Activated CD8-positive, alpha-beta T cell treated with anti-CD3 and anti-CD28 coated beads for 36 hours (primary cell): ENCODE measurements around the gene DDX4. TPM values are rescaled to one million over a fixed set of nuclear protein-coding genes. Genes with fewer than 3 reads are reported as not detected.

Experiments used
- ATAC-seq: fragments of 200-7000 bp; cut with Tn5 transposase; one replicate; pipeline ENCODE4 v1.10.0; 2021; ENCODE audit warnings: mild to moderate bottlenecking, moderate library complexity
- CTCF ChIA-PET: fragments of 350-600 bp; sonication (Branson Sonifier 250); formaldehyde crosslinking; loops from one replicate; lab custom pipeline; 2021; ENCODE audit warnings: antibody characterized with exemption; lab: Charles Lee
- POLR2A ChIA-PET: fragments of 350-600 bp; sonication (Branson Sonifier 250); formaldehyde crosslinking; loops from one replicate; lab custom pipeline; 2021; ENCODE audit warnings: antibody characterized with exemption; lab: Charles Lee
- DNase-seq: peaks from one replicate; pipeline ENCODE4 v3.0.0-alpha.2; 2020
- H3K27ac Mint-ChIP-seq: one replicate; pipeline ENCODE4 v1.8.0; 2021; ENCODE audit warnings: mild to moderate bottlenecking, mixed read lengths
- H3K27me3 Mint-ChIP-seq: one replicate; pipeline ENCODE4 v1.8.0; 2021; ENCODE audit warnings: mixed read lengths
- H3K36me3 Mint-ChIP-seq: one replicate; pipeline ENCODE4 v1.8.0; 2021; ENCODE audit warnings: low read depth, mixed read lengths
- H3K4me1 Mint-ChIP-seq: one replicate; pipeline ENCODE4 v1.8.0; 2021; ENCODE audit warnings: low read depth, mixed read lengths
- H3K4me3 Mint-ChIP-seq: one replicate; pipeline ENCODE4 v1.8.0; 2021; ENCODE audit warnings: mild to moderate bottlenecking, moderate library complexity, mixed read lengths
- H3K9me3 Mint-ChIP-seq: one replicate; pipeline ENCODE4 v1.8.0; 2021; ENCODE audit warnings: mixed read lengths
- intact Hi-C: fragments of 100-400 bp; cut with micrococcal nuclease; formaldehyde crosslinking; loops from one replicate; pipeline ENCODE4 v1.10.0; 2022
- total RNA-seq, 2 experiments: library from RNA; stranded (reverse); gene quantifications; one replicate each; pipeline ENCODE4 v1.2.3, GENCODE V29; 2021
- TF ChIP-seq, protein P1 (sequence below): fragments of 200-600 bp; IDR thresholded peaks from one replicate; pipeline ENCODE4 v1.8.0; 2022; ENCODE audit warnings: antibody characterized with exemption, mild to moderate bottlenecking

The DDX4 gene
- total RNA-seq, 2 experiments from 2014 or later, result not detected

DNA sequence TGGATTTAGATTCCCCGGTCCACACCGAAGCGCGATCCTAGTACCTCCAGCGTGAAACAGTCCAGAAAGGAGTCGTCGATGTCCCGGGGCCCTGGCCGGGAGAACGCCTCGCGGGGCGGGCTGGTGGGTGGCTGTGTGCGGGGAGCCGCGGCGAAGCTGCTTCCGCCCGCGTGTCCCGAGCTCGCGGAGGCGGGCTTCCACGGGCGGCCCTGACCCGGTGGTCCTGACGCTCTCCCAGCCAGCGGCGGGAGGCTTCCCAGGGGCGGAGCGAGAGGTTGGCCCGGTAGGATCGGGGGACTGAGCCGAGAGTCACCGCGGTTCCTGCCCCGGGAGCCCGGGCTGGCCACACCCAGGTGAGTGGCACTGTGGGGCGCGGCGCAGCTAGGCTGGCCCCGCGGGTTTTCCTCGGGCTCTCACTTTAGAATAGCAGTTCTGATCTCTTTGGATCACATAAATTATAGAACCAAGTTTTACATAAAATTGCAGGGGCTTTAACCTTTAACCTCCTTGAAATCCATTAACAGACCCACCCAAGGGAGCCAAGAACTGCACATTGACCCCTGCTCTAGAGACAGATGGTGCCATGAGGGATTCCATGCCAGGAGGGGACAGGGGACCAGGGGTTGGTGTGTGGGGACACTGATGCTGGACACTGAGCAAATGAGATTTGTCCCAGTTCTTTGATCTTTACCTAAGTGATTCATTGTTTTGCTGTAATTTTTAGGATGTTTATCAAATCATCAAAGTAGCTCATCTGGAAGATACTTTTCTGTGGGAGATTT lies 84.1 kb downstream of the DDX4 start:
- CTCF ChIA-PET, result no interaction called here
- Mint-ChIP-seq H3K4me1 (peaks cover 7% of the 10 kb centered on the region), H3K9me3 (no peaks in the 10 kb centered on the region), H3K27ac (no peak overlapping the region), H3K36me3 (no peaks in the 10 kb centered on the region), H3K4me3 (peak overlapping the region; percentile 9), H3K27me3 (peaks cover 53% of the 10 kb centered on the region)
- TF ChIP-seq, protein P1, sequence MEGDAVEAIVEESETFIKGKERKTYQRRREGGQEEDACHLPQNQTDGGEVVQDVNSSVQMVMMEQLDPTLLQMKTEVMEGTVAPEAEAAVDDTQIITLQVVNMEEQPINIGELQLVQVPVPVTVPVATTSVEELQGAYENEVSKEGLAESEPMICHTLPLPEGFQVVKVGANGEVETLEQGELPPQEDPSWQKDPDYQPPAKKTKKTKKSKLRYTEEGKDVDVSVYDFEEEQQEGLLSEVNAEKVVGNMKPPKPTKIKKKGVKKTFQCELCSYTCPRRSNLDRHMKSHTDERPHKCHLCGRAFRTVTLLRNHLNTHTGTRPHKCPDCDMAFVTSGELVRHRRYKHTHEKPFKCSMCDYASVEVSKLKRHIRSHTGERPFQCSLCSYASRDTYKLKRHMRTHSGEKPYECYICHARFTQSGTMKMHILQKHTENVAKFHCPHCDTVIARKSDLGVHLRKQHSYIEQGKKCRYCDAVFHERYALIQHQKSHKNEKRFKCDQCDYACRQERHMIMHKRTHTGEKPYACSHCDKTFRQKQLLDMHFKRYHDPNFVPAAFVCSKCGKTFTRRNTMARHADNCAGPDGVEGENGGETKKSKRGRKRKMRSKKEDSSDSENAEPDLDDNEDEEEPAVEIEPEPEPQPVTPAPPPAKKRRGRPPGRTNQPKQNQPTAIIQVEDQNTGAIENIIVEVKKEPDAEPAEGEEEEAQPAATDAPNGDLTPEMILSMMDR, result no peak
- ATAC-seq, result no peak
- POLR2A ChIA-PET, result no interaction called here
- intact Hi-C loops, result no loop called here
- DNase-seq, result peak; percentile 6

DNA sequence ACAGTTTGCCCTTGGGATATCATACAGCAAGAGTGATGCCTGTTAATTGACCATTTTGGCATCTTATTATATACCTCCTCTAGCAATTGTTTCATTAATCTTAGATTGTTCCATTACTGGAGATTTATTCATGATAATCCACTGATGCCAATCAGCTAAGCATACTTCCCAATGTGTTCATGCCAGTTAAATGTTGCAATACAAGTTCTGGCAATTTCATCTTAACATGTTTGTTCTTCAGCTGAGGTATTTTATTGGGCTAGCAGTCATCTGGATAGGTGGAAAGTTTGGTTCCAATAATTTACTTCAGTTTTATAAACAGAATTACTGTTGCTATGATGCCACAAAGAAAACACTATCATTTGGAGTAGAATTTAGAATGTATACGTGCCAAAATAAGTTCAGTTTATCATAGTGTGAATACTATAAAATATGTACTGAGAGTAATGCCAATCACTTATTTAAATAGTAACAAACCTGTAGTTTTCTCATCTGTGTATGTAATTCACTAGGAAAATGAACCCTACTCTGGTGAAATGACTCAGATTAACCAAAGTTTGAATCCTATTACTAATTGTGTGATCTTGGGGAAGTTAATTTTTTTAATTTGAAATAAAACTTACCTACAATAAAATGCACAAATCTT lies 85.4 kb downstream of the DDX4 start:
- Mint-ChIP-seq H3K36me3 (no peaks in the 10 kb centered on the region), H3K4me1 (peaks cover 7% of the 10 kb centered on the region), H3K9me3 (no peaks in the 10 kb centered on the region), H3K27ac (no peak overlapping the region), H3K27me3 (peaks cover 53% of the 10 kb centered on the region), H3K4me3 (no peak overlapping the region)
- TF ChIP-seq, protein P1, result no peak
- ATAC-seq, result no peak
- intact Hi-C loops, result no loop called here
- ChIA-PET CTCF (no interaction called here), POLR2A (interaction anchor here (0.6 kb wide), 1 partner anchor 425 kb away, joined by 3 read pairs; no protein-coding TSS in a partner anchor)
- DNase-seq, result no peak

GRCh38 chr5:55829956-55830355 lies 92.1 kb downstream of the DDX4 start:
- intact Hi-C loops, result no loop called here
- Mint-ChIP-seq H3K4me3 (no peak overlapping the region), H3K4me1 (no peaks in the 10 kb centered on the region), H3K27ac (no peak overlapping the region), H3K27me3 (peaks cover 10% of the 10 kb centered on the region), H3K9me3 (no peaks in the 10 kb centered on the region), H3K36me3 (no peaks in the 10 kb centered on the region)
- DNase-seq (no peak), ATAC-seq (no peak)
- TF ChIP-seq, protein P1, result no peak
- CTCF ChIA-PET, result no interaction called here
- POLR2A ChIA-PET, result interaction anchor here (0.8 kb wide), 1 partner anchor 25 kb away, joined by 3 read pairs; no protein-coding TSS in a partner anchor

GRCh38 chr5:55832446-55832845 lies 94.6 kb downstream of the DDX4 start:
- no peaks in the 10 kb centered on the region for H3K9me3 Mint-ChIP-seq
- ATAC-seq (no peak), DNase-seq (no peak)

More at GRCh38 chr5:55832446-55832845, 94.6 kb downstream of the DDX4 start:
- intact Hi-C loops, result no loop called here
- H3K36me3 Mint-ChIP-seq, result no peaks in the 10 kb centered on the region
- POLR2A ChIA-PET, result no interaction called here
- H3K4me1 Mint-ChIP-seq, result no peaks in the 10 kb centered on the region
- H3K4me3 Mint-ChIP-seq, result no peak overlapping the region
- CTCF ChIA-PET, result no interaction called here
- H3K27me3 Mint-ChIP-seq, result no peaks in the 10 kb centered on the region
- no peak overlapping the region for H3K27ac Mint-ChIP-seq
- TF ChIP-seq, protein P1, result no peak
